C4-2B (cell line): ENCODE results near the gene TMEM131L.

ENCODE experiments used
- ZFX ChIP-seq: fragments of 450-650 bp; IDR thresholded peaks from 2 replicates; pipeline ENCODE4 v1.6.1; 2017
- TF ChIP-seq, protein P1 (sequence below): fragments of 450-650 bp; conservative IDR thresholded peaks from 2 replicates; pipeline ENCODE4 v1.5.1; 2017; ENCODE audit warnings: mild to moderate bottlenecking

GRCh38 chr4:153531000-153531358, 64.8 kb downstream of the TMEM131L start:
- TF ChIP-seq, protein P1, sequence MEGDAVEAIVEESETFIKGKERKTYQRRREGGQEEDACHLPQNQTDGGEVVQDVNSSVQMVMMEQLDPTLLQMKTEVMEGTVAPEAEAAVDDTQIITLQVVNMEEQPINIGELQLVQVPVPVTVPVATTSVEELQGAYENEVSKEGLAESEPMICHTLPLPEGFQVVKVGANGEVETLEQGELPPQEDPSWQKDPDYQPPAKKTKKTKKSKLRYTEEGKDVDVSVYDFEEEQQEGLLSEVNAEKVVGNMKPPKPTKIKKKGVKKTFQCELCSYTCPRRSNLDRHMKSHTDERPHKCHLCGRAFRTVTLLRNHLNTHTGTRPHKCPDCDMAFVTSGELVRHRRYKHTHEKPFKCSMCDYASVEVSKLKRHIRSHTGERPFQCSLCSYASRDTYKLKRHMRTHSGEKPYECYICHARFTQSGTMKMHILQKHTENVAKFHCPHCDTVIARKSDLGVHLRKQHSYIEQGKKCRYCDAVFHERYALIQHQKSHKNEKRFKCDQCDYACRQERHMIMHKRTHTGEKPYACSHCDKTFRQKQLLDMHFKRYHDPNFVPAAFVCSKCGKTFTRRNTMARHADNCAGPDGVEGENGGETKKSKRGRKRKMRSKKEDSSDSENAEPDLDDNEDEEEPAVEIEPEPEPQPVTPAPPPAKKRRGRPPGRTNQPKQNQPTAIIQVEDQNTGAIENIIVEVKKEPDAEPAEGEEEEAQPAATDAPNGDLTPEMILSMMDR: no peak
- TF ChIP-seq ZFX: no peak
